ENCODE data around the gene CFAP141. TPM values are rescaled to one million over a fixed set of nuclear protein-coding genes. Genes with fewer than 3 reads are reported as not detected.

The CFAP141 gene
- total RNA-seq, 1 experiment from 2014 or later, result not detected

- peak; percentile 69 for DNase-seq (ENCODE audit: unreplicated experiment)
- CTCF ChIA-PET, result interaction anchor here (0.5 to 1.7 kb wide), 5 partner anchors 9 to 677 kb away, joined by 3 to 6 read pairs (median 4); partner anchors contain the start of gene HAX1
- intact Hi-C loops (cut with micrococcal nuclease), result no loop called here
- Mint-ChIP-seq H3K27me3 (ENCODE audit: insufficient read depth, unreplicated experiment) (no peaks in the 10 kb centered on the region), H3K9me3 (ENCODE audit: unreplicated experiment) (no peaks in the 10 kb centered on the region), H3K4me1 (ENCODE audit: insufficient read depth, unreplicated experiment) (peaks cover 60% of the 10 kb centered on the region), H3K4me3 (ENCODE audit: unreplicated experiment) (no peak overlapping the region), H3K36me3 (ENCODE audit: insufficient read depth, unreplicated experiment) (peaks cover 62% of the 10 kb centered on the region), H3K27ac (ENCODE audit: low read depth, unreplicated experiment) (no peak overlapping the region)
- BruUV-seq (replicated peaks), result no TSS peak
- TF ChIP-seq CTCF (IDR thresholded peaks at IDR 0.05; ENCODE audit: unreplicated experiment), result no peak
- POLR2A ChIA-PET, result interaction anchor here (1.0 to 8.6 kb wide), 3 partner anchors 8 to 183 kb away, joined by 4 to 140 read pairs (median 5); partner anchors contain the start of gene UBAP2L
Observed at GRCh38 chr1:154176337-154176736, 29.8 kb downstream of the CFAP141 start.

- no TSS peak for BruUV-seq (replicated peaks)
- Mint-ChIP-seq H3K4me1 (ENCODE audit: insufficient read depth, unreplicated experiment) (peaks cover 55% of the 10 kb centered on the region), H3K4me3 (ENCODE audit: unreplicated experiment) (no peak overlapping the region), H3K36me3 (ENCODE audit: insufficient read depth, unreplicated experiment) (peaks cover 69% of the 10 kb centered on the region), H3K27ac (ENCODE audit: low read depth, unreplicated experiment) (peak overlapping the region; percentile 12), H3K27me3 (ENCODE audit: insufficient read depth, unreplicated experiment) (no peaks in the 10 kb centered on the region), H3K9me3 (ENCODE audit: unreplicated experiment) (no peaks in the 10 kb centered on the region)
- ChIA-PET CTCF (interaction anchor here (0.7 to 1.7 kb wide), 5 partner anchors 11 to 97 kb away, joined by 3 to 6 read pairs (median 3); partner anchors contain the start of gene HAX1), POLR2A (interaction anchor here (1.6 to 8.6 kb wide), 2 partner anchors 15 to 46 kb away, joined by 4 to 140 read pairs; partner anchors contain the start of gene UBAP2L)
- DNase-seq (ENCODE audit: unreplicated experiment), result no peak
- intact Hi-C loops (cut with micrococcal nuclease), result no loop called here
- TF ChIP-seq CTCF (IDR thresholded peaks at IDR 0.05; ENCODE audit: unreplicated experiment), result no peak
Observed at GRCh38 chr1:154174654-154175053, 31.5 kb downstream of the CFAP141 start.

- no peaks in the 10 kb centered on the region for H3K9me3 Mint-ChIP-seq (ENCODE audit: unreplicated experiment)
- H3K4me1 Mint-ChIP-seq (ENCODE audit: insufficient read depth, unreplicated experiment), result peaks cover 27% of the 10 kb centered on the region
- no peak for DNase-seq (ENCODE audit: unreplicated experiment)
- no peak for TF ChIP-seq CTCF (IDR thresholded peaks at IDR 0.05; ENCODE audit: unreplicated experiment)
- CTCF ChIA-PET, result interaction anchor here (2.0 kb wide), 1 partner anchor 9 kb away, joined by 7 read pairs; no protein-coding TSS in a partner anchor
- BruUV-seq (replicated peaks), result no TSS peak
- H3K4me3 Mint-ChIP-seq (ENCODE audit: unreplicated experiment), result no peak overlapping the region
- H3K27me3 Mint-ChIP-seq (ENCODE audit: insufficient read depth, unreplicated experiment), result no peaks in the 10 kb centered on the region
- H3K27ac Mint-ChIP-seq (ENCODE audit: low read depth, unreplicated experiment), result peak overlapping the region; percentile 57
- intact Hi-C loops (cut with micrococcal nuclease), result no loop called here
- POLR2A ChIA-PET, result no interaction called here
- H3K36me3 Mint-ChIP-seq (ENCODE audit: insufficient read depth, unreplicated experiment), result peaks cover 93% of the 10 kb centered on the region
Observed at GRCh38 chr1:154171880-154172279, 34.3 kb downstream of the CFAP141 start.

GRCh38 chr1:154171223-154171583 lies 34.9 kb downstream of the CFAP141 start:
- peak overlapping the region; percentile 57 for H3K27ac Mint-ChIP-seq (ENCODE audit: low read depth, unreplicated experiment)
- no peak overlapping the region for H3K4me3 Mint-ChIP-seq (ENCODE audit: unreplicated experiment)
- peaks cover 99% of the 10 kb centered on the region for H3K36me3 Mint-ChIP-seq (ENCODE audit: insufficient read depth, unreplicated experiment)
- peaks cover 21% of the 10 kb centered on the region for H3K4me1 Mint-ChIP-seq (ENCODE audit: insufficient read depth, unreplicated experiment)
- TF ChIP-seq CTCF (IDR thresholded peaks at IDR 0.05; ENCODE audit: unreplicated experiment), result no peak
- ChIA-PET CTCF (interaction anchor here (2.0 kb wide), 1 partner anchor 10 kb away, joined by 7 read pairs; no protein-coding TSS in a partner anchor), POLR2A (interaction anchor here (0.6 to 1.3 kb wide), 2 partner anchors 11 to 161 kb away, joined by 4 to 7 read pairs; no protein-coding TSS in a partner anchor)
- H3K27me3 Mint-ChIP-seq (ENCODE audit: insufficient read depth, unreplicated experiment), result no peaks in the 10 kb centered on the region
- DNase-seq (ENCODE audit: unreplicated experiment), result no peak
- H3K9me3 Mint-ChIP-seq (ENCODE audit: unreplicated experiment), result no peaks in the 10 kb centered on the region
- no TSS peak for BruUV-seq (replicated peaks)
- intact Hi-C loops (cut with micrococcal nuclease), result no loop called here
